Measurements from ENCODE around the gene APEH. TPM values are rescaled to one million over a fixed set of nuclear protein-coding genes. Genes with fewer than 3 reads are reported as not detected.

Gene APEH
- total RNA-seq, 4 donors from 2014 or later, result 48.2 to 75.5 (median 68.1) TPM

GRCh38 chr3:49648354-49649019 lies 25.7 kb upstream of the APEH start:
- Histone ChIP-seq H3K27ac (replicated peaks in 1 of 4) (no peak overlapping the region), H3K27me3 (no peaks in the 10 kb centered on the region), H3K4me1 (peaks cover 0 to 9% (median 0%) of the 10 kb centered on the region in 4 donors), H3K9me3 (no peaks in the 10 kb centered on the region), H3K4me3 (no peak overlapping the region), H3K36me3 (no peaks in the 10 kb centered on the region)
- WGBS, result 71% methylated on average over 2 of the region's 3 CpGs
- no peak for DNase-seq (ENCODE audit: extremely low spot score)
- TF ChIP-seq CTCF (IDR thresholded peaks at IDR 0.05) (no peak), POLR2A (IDR thresholded peaks at IDR 0.05; ENCODE audit: low read depth) (no peak), EP300 (IDR thresholded peaks at IDR 0.05) (no peak), POLR2AphosphoS5 (IDR thresholded peaks at IDR 0.05) (no peak)
- intact Hi-C loops (cut with DNase I), result no loop called here

DNA sequence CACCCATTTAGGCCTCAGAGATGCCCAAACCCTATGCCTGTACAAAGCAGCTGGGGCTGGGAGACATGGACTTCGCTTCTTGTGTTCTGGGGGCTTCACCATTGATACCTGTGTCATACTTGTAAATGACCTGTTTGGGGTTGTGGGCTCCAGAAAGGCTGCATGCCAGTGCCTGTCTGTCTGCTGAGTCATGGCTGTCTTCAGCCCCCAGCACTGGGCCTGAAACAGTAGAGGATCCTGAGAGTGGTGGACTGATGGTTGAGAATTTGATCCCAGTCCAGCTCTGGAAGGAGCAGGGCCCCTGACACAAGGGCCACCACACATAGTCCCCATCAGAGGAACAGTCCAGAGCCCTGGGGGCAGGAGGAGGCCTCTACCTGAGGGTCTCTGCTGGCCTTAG lies 24.6 kb upstream of the APEH start:
- no peak for TF ChIP-seq CTCF (IDR thresholded peaks at IDR 0.05)
- no peak for TF ChIP-seq POLR2AphosphoS5 (IDR thresholded peaks at IDR 0.05)
- TF ChIP-seq EP300 (IDR thresholded peaks at IDR 0.05), result no peak
- TF ChIP-seq POLR2A (IDR thresholded peaks at IDR 0.05; ENCODE audit: low read depth), result no peak
- H3K36me3 ChIP-seq, result no peaks in the 10 kb centered on the region
- intact Hi-C loops (cut with DNase I), result no loop called here
- H3K4me1 ChIP-seq, result peaks cover 0 to 9% (median 0%) of the 10 kb centered on the region in 4 donors
- DNase-seq (ENCODE audit: extremely low spot score), result no peak
- WGBS, result 100% methylated on average over 1 of the region's 1 CpG
- no peaks in the 10 kb centered on the region for H3K9me3 ChIP-seq
- no peak overlapping the region for H3K4me3 ChIP-seq
- no peak overlapping the region for H3K27ac ChIP-seq (replicated peaks in 1 of 4)
- no peaks in the 10 kb centered on the region for H3K27me3 ChIP-seq

GRCh38 chr3:49650177-49650576 lies 24.0 kb upstream of the APEH start:
- 78% methylated on average over 1 of the region's 1 CpG for WGBS
- H3K27ac ChIP-seq (replicated peaks in 1 of 4), result no peak overlapping the region
- intact Hi-C loops (cut with DNase I), result no loop called here
- H3K4me1 ChIP-seq, result peaks cover 0 to 9% (median 0%) of the 10 kb centered on the region in 4 donors
- DNase-seq (ENCODE audit: extremely low spot score), result no peak
- no peaks in the 10 kb centered on the region for H3K9me3 ChIP-seq
- no peak for TF ChIP-seq CTCF (IDR thresholded peaks at IDR 0.05)
- no peak for TF ChIP-seq POLR2A (IDR thresholded peaks at IDR 0.05; ENCODE audit: low read depth)
- no peak for TF ChIP-seq POLR2AphosphoS5 (IDR thresholded peaks at IDR 0.05)
- no peak for TF ChIP-seq EP300 (IDR thresholded peaks at IDR 0.05)
- no peaks in the 10 kb centered on the region for H3K36me3 ChIP-seq
- H3K4me3 ChIP-seq, result no peak overlapping the region
- no peaks in the 10 kb centered on the region for H3K27me3 ChIP-seq

GRCh38 chr3:49650637-49651036 lies 23.5 kb upstream of the APEH start:
- H3K27ac ChIP-seq (replicated peaks in 1 of 4), result no peak overlapping the region

More at GRCh38 chr3:49650637-49651036, 23.5 kb upstream of the APEH start:
- Histone ChIP-seq H3K4me1 (peaks cover 0 to 9% (median 0%) of the 10 kb centered on the region in 4 donors), H3K4me3 (no peak overlapping the region), H3K27me3 (no peaks in the 10 kb centered on the region), H3K36me3 (no peaks in the 10 kb centered on the region), H3K9me3 (no peaks in the 10 kb centered on the region)
- 75% methylated on average over 8 of the region's 8 CpGs for whole genome bisulfite sequencing
- DNase-seq (ENCODE audit: extremely low spot score), result no peak
- intact Hi-C loops (cut with DNase I), result no loop called here
- no peak for TF ChIP-seq POLR2A (IDR thresholded peaks at IDR 0.05; ENCODE audit: low read depth)
- TF ChIP-seq POLR2AphosphoS5 (IDR thresholded peaks at IDR 0.05), result no peak
- no peak for TF ChIP-seq EP300 (IDR thresholded peaks at IDR 0.05)
- no peak for TF ChIP-seq CTCF (IDR thresholded peaks at IDR 0.05)

Data from esophagus muscularis mucosa (tissue), 4 donors.